ENCODE results near the gene CHERP. TPM values are rescaled to one million over a fixed set of nuclear protein-coding genes. Genes with fewer than 3 reads are reported as not detected.
A peak's percentile ranks its signal among the peaks of the same experiment; 100 is the strongest.

CHERP gene
- total RNA-seq, 1 donor from 2014 or later, result 13.8 TPM

DNA sequence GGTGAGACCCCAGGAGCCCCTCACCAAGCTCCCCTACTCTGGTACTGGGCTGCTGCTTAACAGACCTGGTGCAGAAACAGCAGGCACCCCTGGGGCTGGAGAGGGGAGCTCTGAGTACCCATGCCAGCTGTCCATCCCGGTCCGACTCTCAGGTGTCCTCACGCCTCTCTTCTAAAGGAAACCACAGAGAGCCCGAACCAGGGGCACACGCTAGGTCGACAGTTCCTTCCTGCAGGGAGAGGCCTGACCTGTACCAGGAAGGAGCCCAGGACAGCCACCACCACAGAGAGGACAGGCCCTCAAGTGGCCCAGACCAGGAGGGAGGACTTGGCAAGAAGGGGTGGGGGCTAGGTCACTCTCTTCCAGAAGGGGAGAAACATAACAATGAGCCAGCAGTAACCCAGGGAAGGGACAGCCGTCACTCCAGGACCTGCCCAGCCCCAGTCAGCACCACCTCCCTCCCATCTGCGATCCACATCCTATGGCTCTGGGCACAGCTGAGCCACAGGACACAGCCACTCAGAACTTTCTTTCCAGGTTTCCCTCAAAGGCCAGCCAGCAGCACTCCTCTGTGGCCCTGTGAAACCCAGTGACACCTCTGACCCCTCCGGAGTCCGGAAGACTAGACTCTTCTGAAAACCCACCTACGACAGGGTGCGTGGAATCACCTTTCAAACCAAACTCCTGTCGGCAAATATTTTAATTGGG is 43.0 kb upstream of the CHERP start:
- no peaks in the 10 kb centered on the region for H3K27me3 ChIP-seq
- peaks cover 0 to 9% of the 10 kb centered on the region in 2 donors for H3K36me3 ChIP-seq
- no peaks in the 10 kb centered on the region for H3K9me3 ChIP-seq
- intact Hi-C loops (cut with DNase I), result no loop called here
- H3K4me1 ChIP-seq, result peaks cover 13 to 42% of the 10 kb centered on the region in 2 donors
- no peak for DNase-seq (ENCODE audit: low spot score in 2 of 2)
- peak overlapping the region; percentile 31 to 74 for H3K27ac ChIP-seq
- H3K4me3 ChIP-seq, result no peak overlapping the region
- TF ChIP-seq, protein P1, sequence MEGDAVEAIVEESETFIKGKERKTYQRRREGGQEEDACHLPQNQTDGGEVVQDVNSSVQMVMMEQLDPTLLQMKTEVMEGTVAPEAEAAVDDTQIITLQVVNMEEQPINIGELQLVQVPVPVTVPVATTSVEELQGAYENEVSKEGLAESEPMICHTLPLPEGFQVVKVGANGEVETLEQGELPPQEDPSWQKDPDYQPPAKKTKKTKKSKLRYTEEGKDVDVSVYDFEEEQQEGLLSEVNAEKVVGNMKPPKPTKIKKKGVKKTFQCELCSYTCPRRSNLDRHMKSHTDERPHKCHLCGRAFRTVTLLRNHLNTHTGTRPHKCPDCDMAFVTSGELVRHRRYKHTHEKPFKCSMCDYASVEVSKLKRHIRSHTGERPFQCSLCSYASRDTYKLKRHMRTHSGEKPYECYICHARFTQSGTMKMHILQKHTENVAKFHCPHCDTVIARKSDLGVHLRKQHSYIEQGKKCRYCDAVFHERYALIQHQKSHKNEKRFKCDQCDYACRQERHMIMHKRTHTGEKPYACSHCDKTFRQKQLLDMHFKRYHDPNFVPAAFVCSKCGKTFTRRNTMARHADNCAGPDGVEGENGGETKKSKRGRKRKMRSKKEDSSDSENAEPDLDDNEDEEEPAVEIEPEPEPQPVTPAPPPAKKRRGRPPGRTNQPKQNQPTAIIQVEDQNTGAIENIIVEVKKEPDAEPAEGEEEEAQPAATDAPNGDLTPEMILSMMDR (IDR thresholded peaks at IDR 0.05), result no peak

DNA sequence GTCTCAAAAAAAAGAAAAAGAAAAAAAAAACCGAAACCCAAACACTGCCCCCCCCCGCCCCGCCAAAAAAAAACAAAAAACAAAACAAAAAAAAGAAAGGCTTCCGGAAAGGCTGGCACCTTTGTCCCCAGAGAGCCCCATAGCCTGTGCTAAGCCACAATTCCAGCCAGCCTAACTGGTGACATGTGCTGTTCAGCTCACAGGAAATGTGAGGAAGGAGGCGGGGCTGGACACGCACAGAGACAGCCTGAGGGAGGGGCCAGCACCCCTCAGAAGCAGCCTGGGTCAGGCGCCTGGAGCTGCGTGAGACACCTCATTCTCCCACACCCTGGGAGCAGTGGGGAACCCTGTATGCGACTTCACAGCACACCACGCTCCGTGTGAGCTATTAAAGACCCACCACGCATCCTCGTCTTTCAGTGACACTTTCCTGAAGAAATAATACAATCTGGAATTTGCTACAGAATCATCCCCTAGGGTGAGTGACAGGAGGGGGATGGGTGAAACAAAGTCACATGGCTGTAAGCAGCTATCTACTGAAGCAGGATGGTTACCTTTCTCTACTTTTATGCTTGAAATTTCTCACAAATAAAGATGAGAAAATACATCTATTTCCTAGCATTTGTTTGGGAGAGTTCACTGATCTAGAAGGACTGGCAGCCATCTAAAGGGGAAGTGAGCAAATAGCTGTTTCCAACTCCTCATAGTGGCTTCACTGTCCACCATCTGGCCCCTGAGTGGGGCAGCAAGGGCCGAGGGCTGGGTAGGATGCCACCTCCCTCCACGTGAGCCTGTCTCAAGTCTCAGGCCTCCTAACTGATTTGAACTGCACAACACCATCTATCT is 42.2 kb upstream of the CHERP start:
- Histone ChIP-seq H3K9me3 (no peaks in the 10 kb centered on the region), H3K27ac (peak overlapping the region; percentile 31 to 74), H3K27me3 (no peaks in the 10 kb centered on the region), H3K36me3 (peaks cover 0 to 9% of the 10 kb centered on the region in 2 donors), H3K4me1 (peaks cover 13 to 42% of the 10 kb centered on the region in 2 donors), H3K4me3 (no peak overlapping the region)
- TF ChIP-seq, protein P1 (IDR thresholded peaks at IDR 0.05), result no peak
- peak; percentile 77 to 92 for DNase-seq (ENCODE audit: low spot score in 2 of 2)
- intact Hi-C loops (cut with DNase I), result no loop called here

GRCh38 chr19:16582486-16583261 is 40.4 kb upstream of the CHERP start:
- H3K27ac ChIP-seq, result no peak overlapping the region
- intact Hi-C loops (cut with DNase I), result no loop called here
- no peaks in the 10 kb centered on the region for H3K27me3 ChIP-seq

GRCh38 chr19:16581971-16582343 is 39.7 kb upstream of the CHERP start:
- Histone ChIP-seq H3K27ac (no peak overlapping the region), H3K36me3 (peaks cover 12 to 33% of the 10 kb centered on the region in 2 donors), H3K27me3 (no peaks in the 10 kb centered on the region), H3K4me3 (no peak overlapping the region), H3K9me3 (no peaks in the 10 kb centered on the region), H3K4me1 (peaks cover 8 to 21% of the 10 kb centered on the region in 2 donors)
- DNase-seq (ENCODE audit: low spot score in 2 of 2), result no peak
- intact Hi-C loops (cut with DNase I), result no loop called here
- TF ChIP-seq, protein P1 (IDR thresholded peaks at IDR 0.05), result no peak

More at GRCh38 chr19:16582486-16583261, 40.4 kb upstream of the CHERP start:
- no peaks in the 10 kb centered on the region for H3K9me3 ChIP-seq
- H3K4me3 ChIP-seq, result no peak overlapping the region
- TF ChIP-seq, protein P1 (IDR thresholded peaks at IDR 0.05), result no peak
- peaks cover 5 to 26% of the 10 kb centered on the region in 2 donors for H3K36me3 ChIP-seq
- peaks cover 8 to 28% of the 10 kb centered on the region in 2 donors for H3K4me1 ChIP-seq
- no peak for DNase-seq (ENCODE audit: low spot score in 2 of 2)

- peaks cover 18 to 39% of the 10 kb centered on the region in 2 donors for H3K36me3 ChIP-seq
- TF ChIP-seq, protein P1 (IDR thresholded peaks at IDR 0.05), result no peak
- no peak overlapping the region for H3K27ac ChIP-seq
- no peaks in the 10 kb centered on the region for H3K27me3 ChIP-seq
- H3K9me3 ChIP-seq, result no peaks in the 10 kb centered on the region
- H3K4me1 ChIP-seq, result peaks cover 8 to 19% of the 10 kb centered on the region in 2 donors
- intact Hi-C loops (cut with DNase I), result no loop called here
- DNase-seq (ENCODE audit: low spot score in 2 of 2), result no peak
- no peak overlapping the region for H3K4me3 ChIP-seq
These were observed 39.1 kb upstream of the CHERP start for GRCh38 chr19:16581145-16581970.
